Left ventricle myocardium inferior (tissue), 1 donor: Measurements from ENCODE around the gene RASSF3. TPM values are rescaled to one million over a fixed set of nuclear protein-coding genes. Genes with fewer than 3 reads are reported as not detected.
A peak's percentile ranks its signal among the peaks of the same experiment; 100 is the strongest.

Source experiments
- DNase-seq: peaks from one replicate; pipeline ENCODE4 v3.0.0-alpha.2; 2020
- H3K27ac ChIP-seq: fragments of 200-600 bp; replicated peaks from 2 replicates; pipeline ENCODE4 v1.8.0; 2021
- H3K27me3 ChIP-seq: fragments of 200-600 bp; 2 replicates; pipeline ENCODE4 v1.8.0; 2021; ENCODE audit warnings: low read depth
- H3K36me3 ChIP-seq: fragments of 200-600 bp; 2 replicates; pipeline ENCODE4 v1.8.0; 2021
- H3K4me1 ChIP-seq: fragments of 200-600 bp; 2 replicates; pipeline ENCODE4 v1.8.0; 2021
- H3K4me3 ChIP-seq: fragments of 200-600 bp; 2 replicates; pipeline ENCODE4 v1.8.0; 2021; ENCODE audit warnings: mild to moderate bottlenecking, moderate library complexity
- H3K9me3 ChIP-seq: fragments of 200-600 bp; replicated peaks from 2 replicates; pipeline ENCODE4 v1.8.0; 2021
- intact Hi-C: fragments of 100-400 bp; cut with micrococcal nuclease; formaldehyde crosslinking; loops from one replicate; pipeline ENCODE4 v1.11.0; 2022
- long read RNA-seq: library from polyadenylated mRNA; unstranded; transcript quantifications from one replicate; pipeline ENCODE4 v2.0.0, GENCODE V29; 2021
- total RNA-seq: library from RNA; stranded (reverse); fragmentation: NEBNext Ultra II Directional; extraction: Animal tissue kit (Norgen Biotek cat#: 25700); gene quantifications from one replicate; pipeline ENCODE4 v1.2.1, GENCODE V29; 2021
- TF ChIP-seq, protein P1 (sequence below): fragments of 200-600 bp; IDR thresholded peaks from 2 replicates; pipeline ENCODE4 v1.8.0; 2021; ENCODE audit warnings: antibody characterized with exemption, mild to moderate bottlenecking, borderline replicate concordance
- donor health status: DM: no; HTN: yes; CAD: no; lungs with severe emphysema.

RASSF3 gene
- 102 TPM for total RNA-seq
- long read RNA-seq, transcript RASSF3-204 (5 exons, 3,492 nt) = major isoform, 66 of 76 reads
- long read RNA-seq, partial matches to known transcripts = 5 of 76 reads
- long read RNA-seq, other reads (novel, unspliced or antisense) = 4 of 76 reads

GRCh38 chr12:64610079-64610659 is at the start of gene RASSF3:
RASSF3 (plus strand) TSS chr12:64610495; CDS start chr12:64610633, 138 bp downstream.
- peak within 1 kb of the TSS; percentile 98 for H3K4me3 ChIP-seq
- intact Hi-C loops = loop anchor here (10.0 kb wide), 1 partner anchor 65 kb away; no protein-coding TSS in a partner anchor
- TF ChIP-seq, protein P1, sequence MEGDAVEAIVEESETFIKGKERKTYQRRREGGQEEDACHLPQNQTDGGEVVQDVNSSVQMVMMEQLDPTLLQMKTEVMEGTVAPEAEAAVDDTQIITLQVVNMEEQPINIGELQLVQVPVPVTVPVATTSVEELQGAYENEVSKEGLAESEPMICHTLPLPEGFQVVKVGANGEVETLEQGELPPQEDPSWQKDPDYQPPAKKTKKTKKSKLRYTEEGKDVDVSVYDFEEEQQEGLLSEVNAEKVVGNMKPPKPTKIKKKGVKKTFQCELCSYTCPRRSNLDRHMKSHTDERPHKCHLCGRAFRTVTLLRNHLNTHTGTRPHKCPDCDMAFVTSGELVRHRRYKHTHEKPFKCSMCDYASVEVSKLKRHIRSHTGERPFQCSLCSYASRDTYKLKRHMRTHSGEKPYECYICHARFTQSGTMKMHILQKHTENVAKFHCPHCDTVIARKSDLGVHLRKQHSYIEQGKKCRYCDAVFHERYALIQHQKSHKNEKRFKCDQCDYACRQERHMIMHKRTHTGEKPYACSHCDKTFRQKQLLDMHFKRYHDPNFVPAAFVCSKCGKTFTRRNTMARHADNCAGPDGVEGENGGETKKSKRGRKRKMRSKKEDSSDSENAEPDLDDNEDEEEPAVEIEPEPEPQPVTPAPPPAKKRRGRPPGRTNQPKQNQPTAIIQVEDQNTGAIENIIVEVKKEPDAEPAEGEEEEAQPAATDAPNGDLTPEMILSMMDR = no peak
- H3K36me3 ChIP-seq = peaks cover 3% of the 10 kb centered on the region
- peak within 1 kb of the TSS; percentile 98 for H3K27ac ChIP-seq
- no peaks in the 10 kb centered on the region for H3K9me3 ChIP-seq
- DNase-seq = peak; percentile 77
- H3K27me3 ChIP-seq = no peaks in the 10 kb centered on the region
- peaks cover 53% of the 10 kb centered on the region for H3K4me1 ChIP-seq

- intact Hi-C loops = no loop called here
These were observed 48.8 kb upstream of the RASSF3 start for GRCh38 chr12:64561302-64562136.

DNA sequence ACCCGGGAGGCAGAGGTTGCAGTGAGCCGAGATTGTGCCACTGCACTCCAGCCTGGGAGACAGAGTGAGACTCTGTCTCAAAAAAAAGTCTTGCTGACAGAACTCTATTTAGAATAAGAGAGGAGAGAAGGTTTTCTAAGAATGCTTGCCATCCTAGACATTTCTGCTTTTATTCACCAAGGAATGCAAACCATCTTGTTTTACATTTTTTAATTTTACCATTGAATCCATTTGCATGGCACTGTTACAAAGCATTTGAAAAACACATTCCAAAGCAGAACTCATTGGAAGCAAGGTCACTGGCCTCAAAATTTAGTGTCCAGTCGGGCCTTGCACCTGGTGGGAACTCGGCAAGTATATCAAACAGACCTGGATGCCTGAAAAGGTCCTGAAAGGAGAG is 44.2 kb upstream of the RASSF3 start:
- Histone ChIP-seq H3K27me3 (no peaks in the 10 kb centered on the region), H3K4me3 (no peak overlapping the region), H3K4me1 (peaks cover 30% of the 10 kb centered on the region), H3K9me3 (no peaks in the 10 kb centered on the region), H3K27ac (no peak overlapping the region), H3K36me3 (no peaks in the 10 kb centered on the region)
- no peak for DNase-seq
- intact Hi-C loops = no loop called here
- TF ChIP-seq, protein P1 = no peak

More at GRCh38 chr12:64561302-64562136, 48.8 kb upstream of the RASSF3 start:
- no peak for DNase-seq
- no peak overlapping the region for H3K4me3 ChIP-seq
- no peaks in the 10 kb centered on the region for H3K27me3 ChIP-seq
- no peaks in the 10 kb centered on the region for H3K36me3 ChIP-seq
- TF ChIP-seq, protein P1 = no peak
- H3K4me1 ChIP-seq = no peaks in the 10 kb centered on the region
- H3K27ac ChIP-seq = no peak overlapping the region
- H3K9me3 ChIP-seq = no peaks in the 10 kb centered on the region

DNA sequence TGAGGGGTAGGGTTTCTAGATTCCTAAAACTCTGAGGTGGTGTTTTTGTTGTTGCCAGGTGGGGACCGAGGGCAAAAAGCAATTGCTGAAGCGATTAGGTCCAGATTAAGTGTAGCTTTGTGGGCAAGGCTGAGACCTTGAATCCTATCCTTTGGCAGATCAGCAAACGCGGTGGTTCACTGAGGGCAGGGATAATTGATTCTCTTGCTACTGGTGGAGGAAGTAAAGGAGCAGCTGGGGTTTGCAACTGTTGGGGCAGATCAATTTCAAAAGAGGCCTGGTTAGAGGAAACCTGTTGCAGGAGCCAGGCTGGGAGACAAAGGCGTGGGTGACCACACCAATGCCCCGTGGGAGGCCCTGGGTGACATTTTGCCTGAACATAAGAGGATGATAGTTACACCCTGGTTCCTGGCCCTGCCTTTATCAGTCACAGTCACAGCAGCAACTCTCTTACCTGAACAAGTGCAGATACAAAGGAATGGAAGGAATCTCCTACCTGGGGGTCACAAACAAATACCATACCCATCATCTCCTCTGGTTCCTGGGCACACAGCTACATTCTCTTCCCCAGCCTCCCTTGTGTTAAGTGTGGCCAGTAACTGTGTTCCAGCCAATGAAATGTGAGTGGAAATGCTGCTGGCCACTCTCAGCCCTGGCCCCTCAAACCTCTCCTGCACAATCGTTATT is 43.3 kb upstream of the RASSF3 start:
- Histone ChIP-seq H3K4me3 (no peak overlapping the region), H3K9me3 (no peaks in the 10 kb centered on the region), H3K27ac (no peak overlapping the region), H3K36me3 (no peaks in the 10 kb centered on the region), H3K27me3 (no peaks in the 10 kb centered on the region), H3K4me1 (peaks cover 38% of the 10 kb centered on the region)
- TF ChIP-seq, protein P1 = no peak
- intact Hi-C loops = no loop called here
- no peak for DNase-seq

GRCh38 chr12:64567570-64567969 is 42.7 kb upstream of the RASSF3 start:
- no peak for DNase-seq
- Histone ChIP-seq H3K4me3 (no peak overlapping the region), H3K36me3 (no peaks in the 10 kb centered on the region), H3K27me3 (no peaks in the 10 kb centered on the region), H3K4me1 (peaks cover 38% of the 10 kb centered on the region), H3K9me3 (no peaks in the 10 kb centered on the region), H3K27ac (peak overlapping the region; percentile 44)
- TF ChIP-seq, protein P1 = no peak
- intact Hi-C loops = no loop called here
